ENCODE measurements around the gene REG4. TPM values are rescaled to one million over a fixed set of nuclear protein-coding genes. Genes with fewer than 3 reads are reported as not detected.

REG4 gene
- total RNA-seq, 1 donor from 2014 or later: not detected

DNA sequence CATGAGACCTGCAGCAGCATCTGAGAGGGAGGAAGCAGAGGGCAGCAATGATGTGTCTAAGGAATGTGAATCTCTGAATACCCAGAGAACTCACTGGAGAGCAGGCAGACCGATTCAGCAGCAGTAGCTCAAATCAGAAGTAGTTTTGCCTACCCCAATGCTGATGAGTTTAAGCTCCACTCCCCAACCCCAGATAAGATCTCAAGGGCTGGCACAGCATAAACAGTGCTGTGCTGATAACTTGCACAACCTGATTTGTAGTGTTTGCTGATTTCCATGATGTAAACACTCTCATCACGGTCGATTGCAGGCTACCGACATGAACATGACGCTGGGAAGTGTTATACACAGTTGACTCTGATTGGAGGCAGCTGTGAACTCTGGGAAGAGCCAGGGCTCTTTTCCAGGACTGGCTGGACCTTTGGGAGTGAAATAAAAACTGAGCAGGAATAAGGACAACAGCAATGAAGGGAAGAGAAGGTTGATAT, 31.3 kb downstream of the REG4 start:
- DNase-seq: peak; percentile 78

DNA sequence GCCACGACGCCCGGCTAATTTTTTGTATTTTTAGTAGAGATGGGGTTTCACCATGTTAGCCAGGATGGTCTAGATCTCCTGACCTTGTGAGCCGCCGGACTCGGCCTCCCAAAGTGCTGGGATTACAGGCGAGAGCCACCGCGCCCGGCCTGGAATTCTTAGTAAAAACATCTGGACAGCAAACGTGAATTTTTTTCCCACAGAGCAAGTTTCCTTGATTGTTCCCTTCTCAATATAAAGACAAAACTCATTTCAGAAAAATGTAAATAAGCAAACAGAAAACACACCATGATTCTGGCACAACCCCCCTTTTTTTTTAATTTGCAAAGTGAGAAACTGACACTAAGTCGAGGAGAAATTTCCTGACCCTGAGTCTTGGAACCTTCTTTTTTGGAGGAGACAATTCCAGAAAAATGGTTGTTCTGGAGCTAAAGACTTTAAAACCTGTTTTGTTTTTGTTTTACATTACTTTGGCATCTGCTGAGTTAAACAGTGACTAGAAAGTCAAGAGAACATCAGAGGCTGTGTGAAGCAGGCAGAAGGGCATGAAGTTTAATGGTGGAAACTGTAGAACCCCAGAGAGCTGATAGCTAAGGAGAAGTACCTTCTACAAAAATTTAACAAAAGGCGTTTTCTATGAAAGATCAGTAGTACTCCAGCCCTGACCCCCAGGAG, 32.2 kb downstream of the REG4 start:
- no peak for DNase-seq

DNA sequence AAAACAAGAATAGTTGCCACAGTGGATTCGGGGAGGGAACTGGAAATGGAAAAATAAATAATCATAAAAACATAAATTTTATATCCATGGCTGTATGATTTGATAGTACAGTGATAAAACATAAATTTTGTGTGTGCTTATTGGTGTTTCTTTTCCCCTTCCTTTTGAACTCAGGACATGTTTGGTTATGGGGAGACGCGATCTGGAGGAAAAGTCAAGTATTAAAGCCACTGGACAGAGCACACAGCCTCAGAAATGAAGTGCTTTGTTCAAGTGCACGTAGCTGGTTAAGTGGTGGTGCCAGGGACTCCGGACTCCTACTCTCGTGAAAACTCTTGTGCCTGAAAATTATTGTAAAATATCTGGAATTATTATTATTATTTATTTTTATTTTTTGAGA, 32.9 kb downstream of the REG4 start:
- DNase-seq: no peak

DNA sequence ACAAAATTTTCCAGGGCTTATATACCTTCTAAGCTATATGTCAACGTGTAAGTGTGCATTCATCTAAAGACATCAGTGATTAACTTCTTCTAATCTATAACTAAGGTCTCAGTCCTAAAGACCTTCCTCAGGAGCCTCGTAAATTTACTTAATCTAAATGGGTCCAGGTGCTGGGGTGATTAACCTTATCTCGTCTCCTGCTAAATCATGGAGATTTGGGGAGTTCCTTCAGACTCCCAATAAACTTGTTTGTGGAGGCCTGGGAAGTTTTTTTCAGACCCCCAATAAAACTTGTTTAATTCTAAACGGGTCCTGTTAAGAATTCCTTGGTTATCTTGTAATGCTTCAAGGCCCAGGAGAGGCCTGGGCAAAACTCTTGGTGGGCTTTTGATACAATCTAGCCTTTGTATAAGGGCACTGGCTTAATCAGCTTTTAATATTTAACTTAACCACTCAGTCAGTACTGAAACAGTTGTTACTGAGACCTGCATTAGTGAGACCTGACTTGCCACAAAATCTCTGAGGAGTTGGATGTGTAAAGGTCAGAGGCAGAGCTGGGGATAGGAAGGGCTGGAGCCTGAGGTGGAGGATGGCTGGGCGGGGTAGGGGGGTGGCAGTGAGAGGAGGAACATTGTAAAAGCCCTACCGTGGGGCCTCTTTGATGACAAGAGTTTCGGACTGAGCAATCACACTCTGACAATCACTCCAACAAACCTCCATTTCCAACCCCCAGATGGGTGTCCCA, 36.3 kb downstream of the REG4 start:
- no peak for DNase-seq

DNA sequence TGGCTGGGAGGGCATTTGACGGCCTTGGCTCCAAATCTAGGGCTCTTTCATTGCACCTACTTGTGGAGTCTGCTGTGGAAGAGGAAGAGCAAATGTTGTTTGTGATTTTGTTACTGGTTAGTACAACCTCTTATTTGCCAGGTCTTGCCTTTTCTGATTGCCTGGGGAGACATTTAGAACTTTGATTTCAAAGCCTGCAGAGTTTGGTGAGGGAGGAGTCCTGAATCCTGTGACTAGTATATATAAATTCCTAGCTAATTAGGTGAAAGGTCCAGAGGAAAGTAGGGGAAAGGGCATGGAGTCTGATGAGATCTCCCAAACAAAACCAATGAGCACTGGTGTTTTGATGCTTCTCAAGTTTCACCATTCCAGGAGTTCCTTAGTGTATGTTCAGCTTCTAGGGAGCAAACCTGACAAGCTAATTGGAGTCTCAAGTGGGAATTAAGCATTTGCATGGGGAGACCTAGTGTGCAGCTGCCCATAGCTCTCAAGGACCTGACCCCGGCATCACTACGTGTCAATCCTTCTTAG, 37.5 kb downstream of the REG4 start:
- no peak for DNase-seq

DNA sequence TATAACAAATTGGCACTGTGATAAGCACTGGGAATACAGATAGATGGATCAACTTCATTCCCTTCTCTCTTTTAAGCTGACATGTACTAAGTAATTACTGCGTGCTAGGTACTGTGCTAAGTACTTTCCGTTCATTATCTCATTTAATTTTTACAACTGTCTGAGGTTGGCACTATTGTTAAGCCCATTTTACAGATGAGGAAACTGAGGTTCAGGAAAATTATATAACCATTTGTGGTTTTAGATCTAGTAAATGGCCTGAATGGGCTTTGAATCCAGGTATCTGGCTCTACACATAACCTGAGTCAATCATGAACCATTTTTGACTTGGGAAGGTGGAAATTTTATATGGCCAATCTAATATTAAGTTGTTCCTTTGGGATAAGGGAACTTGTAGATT, 39.0 kb downstream of the REG4 start:
- no peak for DNase-seq

DNA sequence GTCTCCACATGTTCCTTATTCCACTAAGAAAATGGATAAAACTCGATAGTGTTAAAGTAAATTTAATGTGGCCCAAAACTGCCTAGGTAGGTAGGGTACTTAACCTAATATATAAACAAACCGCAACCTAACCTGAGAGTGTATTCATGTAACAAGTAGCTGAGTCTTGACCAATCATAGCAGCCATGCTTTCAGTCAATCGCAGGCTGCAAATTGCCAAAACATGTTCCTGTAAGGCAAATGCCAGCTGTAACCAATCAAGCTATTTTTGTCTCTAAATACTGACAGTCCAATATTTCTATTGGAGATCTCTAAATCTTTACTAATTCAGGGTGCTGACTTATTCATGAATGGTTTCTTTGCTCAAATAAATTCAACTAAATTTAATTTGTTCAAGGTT, 39.5 kb downstream of the REG4 start:
- DNase-seq: peak; percentile 44

DNA sequence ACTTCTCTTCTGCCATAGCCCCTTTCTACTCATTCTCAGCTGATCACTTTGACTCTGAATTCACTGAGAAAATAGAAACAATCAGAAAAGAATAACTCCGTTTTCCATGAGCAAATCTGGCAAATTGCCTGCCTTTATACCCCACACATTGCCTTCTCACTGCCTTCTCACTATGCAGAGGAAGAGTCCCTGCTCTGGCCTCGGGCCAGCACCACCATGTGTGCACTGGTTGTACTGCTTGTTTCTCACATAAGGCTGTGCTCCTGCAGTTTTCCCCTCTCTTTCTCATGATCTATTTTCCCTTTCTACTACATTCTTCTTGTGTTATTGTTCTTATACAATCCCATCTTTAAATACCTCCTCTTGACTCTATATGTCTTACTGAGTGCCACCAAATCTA, 40.2 kb downstream of the REG4 start:
- DNase-seq: peak; percentile 67

DNA sequence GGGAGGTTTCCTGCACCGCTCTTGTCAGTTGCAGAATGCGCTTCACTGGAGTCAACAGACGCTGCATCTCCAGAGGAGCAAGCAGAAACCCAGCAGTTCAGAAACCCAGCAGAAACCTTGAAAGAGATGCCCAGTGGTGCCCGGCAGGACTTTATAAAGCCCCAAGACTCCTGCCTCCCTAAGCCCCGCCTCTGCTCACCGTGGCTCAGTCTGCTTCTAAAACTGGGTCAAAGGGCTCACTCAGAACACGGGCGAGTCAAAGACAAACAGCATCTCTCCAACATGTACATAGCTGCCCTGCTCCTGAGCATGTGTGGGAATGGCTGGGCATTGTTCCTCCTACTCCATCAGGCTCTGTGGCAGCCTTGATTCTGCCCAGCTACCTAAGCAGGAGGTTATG, 42.5 kb downstream of the REG4 start, which contains the start of gene HMGCS2:
Gene HMGCS2 (minus strand): TSS at position 128 of the 400 bp plus-strand sequence. CDS start 61 bp downstream, at position 67.
- no peak for DNase-seq

DNA sequence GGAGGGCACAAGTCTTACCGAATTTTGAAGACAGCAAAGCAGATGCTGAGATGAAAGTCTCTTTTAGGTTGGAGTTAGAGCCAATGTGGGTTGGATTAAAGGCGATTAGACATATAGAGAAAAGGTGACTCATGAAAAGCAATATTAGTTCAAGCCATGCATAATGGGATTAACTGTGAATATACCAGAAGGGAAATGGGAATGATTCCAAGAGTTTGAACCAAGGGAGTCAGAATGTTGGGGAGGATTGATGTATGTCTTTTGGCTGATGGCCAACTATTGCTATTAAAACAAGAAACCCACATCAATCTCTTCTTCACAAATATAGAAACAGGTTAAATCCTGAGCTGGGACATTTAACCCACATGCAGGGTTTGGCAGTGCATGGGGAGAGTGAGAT, 43.8 kb downstream of the REG4 start:
- DNase-seq: no peak

DNA sequence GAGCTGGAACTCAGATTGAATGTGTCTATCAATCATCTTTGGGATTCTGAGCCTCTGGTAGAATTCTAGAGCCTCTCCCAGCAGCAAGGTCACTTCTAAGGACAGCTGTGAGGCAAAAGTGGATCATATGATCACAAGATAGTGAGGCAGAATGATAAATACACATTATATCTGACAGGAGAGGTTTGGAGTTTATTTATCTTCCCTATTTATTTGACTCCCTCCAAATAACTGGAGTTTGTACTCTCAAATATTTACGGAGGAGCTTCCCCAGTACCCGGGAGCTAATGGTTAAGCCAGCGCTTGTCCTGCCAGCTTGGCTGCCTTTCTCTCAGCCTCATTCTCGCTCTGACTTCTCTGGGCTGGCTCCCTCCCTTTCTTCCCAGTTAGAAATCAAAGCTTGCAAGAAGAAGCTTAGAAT, 44.9 kb downstream of the REG4 start:
- DNase-seq: no peak

DNA sequence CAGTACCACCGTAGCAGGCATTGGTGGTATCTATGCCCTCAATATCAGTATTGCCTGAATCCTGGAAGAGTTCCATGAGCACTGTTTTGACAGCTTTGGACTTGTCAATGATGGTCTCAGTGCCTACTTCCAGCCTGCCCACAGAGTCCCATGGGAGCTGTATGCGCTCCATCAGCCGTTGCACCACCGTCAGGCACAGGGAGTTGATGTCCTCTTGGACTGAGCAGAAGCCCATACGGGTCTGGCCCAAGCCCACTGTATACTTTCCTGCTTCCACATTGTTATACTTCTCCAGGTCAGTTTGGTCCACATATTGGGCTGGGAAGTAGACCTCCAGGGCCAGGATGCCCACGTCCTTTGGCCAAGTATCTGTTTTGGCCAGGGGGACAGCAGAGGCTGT, 47.0 kb downstream of the REG4 start:
- no peak for DNase-seq

DNA sequence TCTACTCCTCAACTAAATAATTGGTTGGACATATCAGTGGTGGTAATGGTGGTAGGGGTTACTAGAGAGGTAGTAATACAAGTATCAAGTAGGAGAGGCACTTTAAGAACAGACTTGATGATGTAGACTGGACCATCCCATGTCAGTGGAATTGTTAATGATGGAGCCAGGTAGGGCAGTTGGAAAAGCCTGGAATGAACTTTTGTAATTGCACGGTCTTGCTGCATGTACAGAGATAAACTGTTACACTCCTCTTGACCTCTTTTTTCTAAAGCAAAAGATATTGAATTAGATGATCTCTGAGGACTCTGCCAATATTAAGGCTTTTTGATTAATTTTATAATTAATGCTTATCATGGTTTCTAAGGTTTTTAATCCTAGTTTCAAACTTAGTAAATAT, 48.3 kb downstream of the REG4 start:
- DNase-seq: no peak

DNA sequence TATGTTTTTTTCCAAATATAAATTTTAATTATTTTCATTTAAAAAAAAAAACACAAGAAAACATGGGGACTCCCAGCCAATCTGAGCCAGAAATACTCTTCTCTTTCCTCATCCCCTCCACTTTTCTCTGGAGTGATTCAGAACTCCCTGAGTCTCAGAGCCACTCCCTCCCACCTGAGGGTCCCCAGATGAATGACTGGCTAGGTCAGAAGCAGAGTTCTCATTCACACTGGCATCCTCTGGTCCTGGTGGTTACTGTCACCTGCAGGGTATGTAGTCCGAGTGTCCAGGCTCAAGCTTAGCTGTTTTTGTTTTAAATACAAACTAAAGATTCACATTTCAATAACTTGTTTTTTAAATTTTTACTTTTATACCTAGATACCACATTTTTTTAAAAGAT, 48.9 kb downstream of the REG4 start:
- no peak for DNase-seq

DNA sequence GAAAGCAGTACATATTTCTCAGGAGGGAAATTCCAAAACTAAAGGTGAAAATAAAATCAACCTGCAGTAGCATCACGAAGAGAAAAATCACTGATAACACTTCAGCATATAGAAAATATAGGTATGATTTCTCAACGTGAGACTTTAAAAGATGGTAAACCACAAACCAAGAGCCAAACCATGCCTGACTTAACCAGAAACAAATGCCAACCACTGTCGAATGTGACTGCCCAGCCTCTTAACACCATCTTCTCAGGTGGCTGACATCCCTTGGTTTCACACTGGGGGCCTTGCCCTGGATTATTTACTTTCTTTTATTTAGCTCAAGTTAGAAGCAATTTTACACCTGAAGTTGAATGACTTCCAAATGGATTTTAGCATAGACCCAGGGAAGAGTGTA, 52.7 kb downstream of the REG4 start:
- no peak for DNase-seq

DNA sequence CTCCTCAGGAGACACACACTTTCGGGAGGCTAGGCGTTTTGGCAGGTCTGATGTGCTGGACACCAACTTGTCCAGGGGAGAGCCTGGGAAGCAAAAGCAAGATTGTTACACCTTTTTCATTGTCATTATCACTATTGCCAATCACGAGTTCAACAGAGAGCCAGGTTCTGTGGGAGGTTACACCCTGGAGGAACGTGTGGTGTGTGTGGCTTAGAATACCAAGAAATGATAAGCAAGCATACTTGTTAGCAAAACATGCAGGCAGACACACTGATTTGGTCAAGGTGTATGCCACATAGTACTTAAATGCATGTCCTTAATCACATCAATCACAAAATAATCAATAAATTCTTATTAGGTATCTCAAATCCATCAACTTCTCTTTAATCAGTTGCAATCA, 58.7 kb downstream of the REG4 start:
- no peak for DNase-seq

DNA sequence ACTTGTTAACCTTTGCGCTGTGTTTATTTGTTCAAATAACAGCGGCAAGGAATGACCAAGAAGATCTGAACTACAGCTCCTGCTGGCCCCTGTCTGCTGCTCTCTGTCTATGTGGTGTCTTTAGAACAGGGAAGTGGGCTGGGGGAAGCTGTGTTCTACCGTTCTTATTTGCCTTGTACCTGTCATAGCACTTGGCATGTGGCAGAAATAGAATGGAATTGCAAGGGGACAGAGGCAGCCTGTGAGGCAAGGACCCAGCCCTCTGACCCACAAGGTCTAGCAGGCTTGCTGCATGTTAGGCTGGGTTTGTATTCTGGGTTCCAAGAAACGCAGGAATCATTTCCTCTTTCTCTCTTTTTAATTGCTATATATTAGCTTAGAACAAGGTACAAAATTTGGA, 63.2 kb downstream of the REG4 start:
- DNase-seq: no peak

DNA sequence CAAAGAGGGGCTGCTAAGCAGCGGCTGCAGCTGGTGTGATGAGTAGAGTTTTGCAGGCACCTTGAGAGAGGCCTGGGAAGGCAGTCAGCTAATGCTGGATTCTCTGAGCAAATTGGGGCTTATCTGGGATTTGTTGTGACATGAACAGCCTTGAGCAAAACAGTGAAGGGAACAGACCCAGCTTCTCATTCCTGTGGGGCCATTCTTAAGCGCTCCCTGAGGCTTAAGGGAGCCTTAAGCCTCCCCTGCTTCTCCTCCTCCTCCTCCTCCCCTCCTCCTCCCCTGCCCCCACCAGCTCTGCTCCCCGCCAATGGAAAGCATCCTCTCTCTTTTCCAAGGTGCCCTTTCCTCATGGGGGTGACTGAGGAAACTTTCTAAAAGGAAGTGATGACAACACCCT, 63.8 kb downstream of the REG4 start:
- no peak for DNase-seq

DNA sequence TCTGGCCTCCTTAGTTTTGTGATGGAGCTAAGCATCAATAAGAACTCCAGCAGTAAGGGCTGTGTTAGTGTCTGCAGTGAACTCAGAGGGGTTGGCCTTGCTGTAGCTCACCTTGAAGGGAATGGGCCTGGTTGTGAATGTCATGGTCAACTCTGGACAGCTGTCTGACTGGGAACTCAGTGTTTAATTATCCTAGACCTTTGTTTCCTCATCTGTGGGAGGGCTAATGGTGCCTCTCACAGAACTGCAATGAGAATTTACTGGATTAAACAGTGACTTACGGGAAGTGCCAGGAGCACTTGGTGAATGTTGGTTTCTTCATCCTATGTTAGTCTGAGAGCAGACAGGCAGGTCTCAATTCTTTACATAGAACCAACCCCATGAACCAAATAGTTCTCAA, 66.2 kb downstream of the REG4 start:
- DNase-seq: no peak

DNA sequence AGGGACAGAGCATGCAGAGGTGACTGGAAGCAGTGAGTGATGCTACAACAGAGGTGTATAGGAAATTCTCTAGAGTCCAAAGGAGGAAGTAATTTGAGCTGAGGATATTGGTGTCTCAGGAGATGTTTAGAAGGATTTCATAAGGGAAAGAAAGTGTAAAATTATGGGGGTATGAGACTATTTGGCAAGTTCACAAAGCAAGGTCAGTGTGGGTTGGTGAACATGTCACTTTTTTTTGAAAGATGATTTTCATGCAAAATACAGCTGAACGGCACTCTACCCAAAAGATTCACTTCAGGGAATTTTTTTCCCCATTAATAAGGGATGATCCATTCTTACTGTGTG, 66.7 kb downstream of the REG4 start:
- DNase-seq: no peak

Data from skin of body (tissue), 2 donors.